Fibroblast of lung (primary cell): ENCODE results near the gene DDAH2. TPM values are rescaled to one million over a fixed set of nuclear protein-coding genes. Genes with fewer than 3 reads are reported as not detected.

Source experiments
- DNase-seq, 2 donors: peaks; one replicate each; pipeline versions ENCODE4 v3.0.0 to v3.0.0-alpha.2; 2010; ENCODE audit warnings: low read depth in 2 of 2
- H2AFZ ChIP-seq: 2 replicates; pipeline ENCODE4 v1.5.1; 2012; ENCODE audit warnings: low read length, control low read depth, inconsistent platforms
- H3K27ac ChIP-seq: 2 replicates; pipeline ENCODE4 v1.5.1; 2011; ENCODE audit warnings: low read length, control low read depth; ENCODE audit not compliant: insufficient read depth
- H3K27me3 ChIP-seq: 2 replicates; pipeline ENCODE4 v1.5.1; 2011; ENCODE audit warnings: mild to moderate bottlenecking, low read length; ENCODE audit not compliant: control insufficient read depth, insufficient read depth
- H3K36me3 ChIP-seq: 2 replicates; pipeline ENCODE4 v1.5.1; 2011; ENCODE audit warnings: low read length; ENCODE audit not compliant: control insufficient read depth, insufficient read depth
- H3K4me1 ChIP-seq: 2 replicates; pipeline ENCODE4 v1.5.1; 2011; ENCODE audit warnings: low read length; ENCODE audit not compliant: control insufficient read depth, insufficient read depth; ENCODE audit errors: extremely low read depth
- H3K4me2 ChIP-seq: 2 replicates; pipeline ENCODE4 v1.5.1; 2011; ENCODE audit warnings: low read length, control low read depth; ENCODE audit not compliant: insufficient read depth; ENCODE audit errors: extremely low read depth
- H3K4me3 ChIP-seq, 4 experiments: fragments of 200-600 bp in 1 of 4; sonication (generic) in 1 of 4; replicated peaks in 1 of 4; 2 replicates each; pipeline ENCODE4 v1.5.1; 2011 to 2016; ENCODE audit warnings: low read length in 4 of 4, low read depth in 3 of 4, mild to moderate bottlenecking in 3 of 4, control low read depth in 2 of 4, inconsistent platforms in 1 of 4, mixed read lengths in 1 of 4; ENCODE audit not compliant: insufficient read depth in 1 of 4; ENCODE audit errors: control extremely low read depth in 1 of 4
- H3K79me2 ChIP-seq: 2 replicates; pipeline ENCODE4 v1.5.1; 2012; ENCODE audit warnings: mild to moderate bottlenecking, low read length, inconsistent platforms; ENCODE audit not compliant: control insufficient read depth, insufficient read depth
- H3K9ac ChIP-seq: 2 replicates; pipeline ENCODE4 v1.5.1; 2011; ENCODE audit warnings: mild to moderate bottlenecking, low read length, control low read depth; ENCODE audit not compliant: insufficient read depth
- H3K9me3 ChIP-seq: 2 replicates; pipeline ENCODE4 v1.5.1; 2012; ENCODE audit warnings: low read depth, low read length; ENCODE audit not compliant: control insufficient read depth, insufficient read depth
- H4K20me1 ChIP-seq: 2 replicates; pipeline ENCODE4 v1.5.1; 2011; ENCODE audit warnings: low read length; ENCODE audit not compliant: control insufficient read depth, insufficient read depth; ENCODE audit errors: extremely low read depth
- EZH2 ChIP-seq: IDR thresholded peaks from 2 replicates; pipeline ENCODE4 v1.5.1; 2012; ENCODE audit warnings: low read length, control low read depth, mild to moderate bottlenecking; ENCODE audit errors: missing control alignments
- polyA plus RNA-seq, 2 donors: library from polyadenylated mRNA; depleted of rRNA in 1 of 2; stranded (reverse) in 1 of 2; unstranded in 1 of 2; fragments of >200 nt; gene quantifications; 2 replicates each; pipeline ENCODE4 v1.2.1, GENCODE V29; 2011 to 2012; ENCODE audit warnings: missing spikeins in 1 of 2
- total RNA-seq: library from RNA; depleted of rRNA; stranded (reverse); fragments of >200 nt; gene quantifications from 2 replicates; pipeline ENCODE4 v1.2.1, GENCODE V29; 2014
- TF ChIP-seq, protein P1 (sequence below), 2 donors: IDR thresholded peaks in 1 of 2; conservative IDR thresholded peaks in 1 of 2; 1 replicate in 1 of 2; 2 replicates in 1 of 2; pipeline ENCODE4 v1.5.1; 2011 to 2012; ENCODE audit warnings: low read length in 2 of 2, control low read depth in 1 of 2, inconsistent platforms in 1 of 2, low read depth in 1 of 2, mild to moderate bottlenecking in 1 of 2

The DDAH2 gene
- total and polyA plus RNA-seq, 2 donors (not counting 1 experiment from before 2014, with no cell fraction given): 42.5 to 119 TPM

- no peak overlapping the region for H2AFZ ChIP-seq
- no peaks in the 10 kb centered on the region for H3K27me3 ChIP-seq
- DNase-seq: no peak
- no peak overlapping the region for H3K4me3 ChIP-seq
- H3K9me3 ChIP-seq: no peaks in the 10 kb centered on the region
- H3K4me2 ChIP-seq: no peak overlapping the region
- TF ChIP-seq, protein P1, sequence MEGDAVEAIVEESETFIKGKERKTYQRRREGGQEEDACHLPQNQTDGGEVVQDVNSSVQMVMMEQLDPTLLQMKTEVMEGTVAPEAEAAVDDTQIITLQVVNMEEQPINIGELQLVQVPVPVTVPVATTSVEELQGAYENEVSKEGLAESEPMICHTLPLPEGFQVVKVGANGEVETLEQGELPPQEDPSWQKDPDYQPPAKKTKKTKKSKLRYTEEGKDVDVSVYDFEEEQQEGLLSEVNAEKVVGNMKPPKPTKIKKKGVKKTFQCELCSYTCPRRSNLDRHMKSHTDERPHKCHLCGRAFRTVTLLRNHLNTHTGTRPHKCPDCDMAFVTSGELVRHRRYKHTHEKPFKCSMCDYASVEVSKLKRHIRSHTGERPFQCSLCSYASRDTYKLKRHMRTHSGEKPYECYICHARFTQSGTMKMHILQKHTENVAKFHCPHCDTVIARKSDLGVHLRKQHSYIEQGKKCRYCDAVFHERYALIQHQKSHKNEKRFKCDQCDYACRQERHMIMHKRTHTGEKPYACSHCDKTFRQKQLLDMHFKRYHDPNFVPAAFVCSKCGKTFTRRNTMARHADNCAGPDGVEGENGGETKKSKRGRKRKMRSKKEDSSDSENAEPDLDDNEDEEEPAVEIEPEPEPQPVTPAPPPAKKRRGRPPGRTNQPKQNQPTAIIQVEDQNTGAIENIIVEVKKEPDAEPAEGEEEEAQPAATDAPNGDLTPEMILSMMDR (conservative IDR thresholded peaks at IDR 0.05 in 1 of 2, IDR thresholded peaks at IDR 0.05 in 1 of 2; ENCODE audit: low read depth in 1 of 2, low read length in 2 of 2): no peak
- no peak for TF ChIP-seq EZH2
- H3K79me2 ChIP-seq: no peaks in the 10 kb centered on the region
- H3K36me3 ChIP-seq: peaks cover 21% of the 10 kb centered on the region
- H3K27ac ChIP-seq: no peak overlapping the region
- no peak overlapping the region for H3K9ac ChIP-seq
- no peaks in the 10 kb centered on the region for H3K4me1 ChIP-seq
- no peaks in the 10 kb centered on the region for H4K20me1 ChIP-seq
Observed at GRCh38 chr6:31693535-31693934, 35.6 kb downstream of the DDAH2 start.

- no peak overlapping the region for H3K4me2 ChIP-seq
- no peak overlapping the region for H3K27ac ChIP-seq
- H3K79me2 ChIP-seq: no peaks in the 10 kb centered on the region
- H3K36me3 ChIP-seq: peaks cover 27% of the 10 kb centered on the region
- DNase-seq: no peak
- no peak for TF ChIP-seq EZH2
- TF ChIP-seq, protein P1 (conservative IDR thresholded peaks at IDR 0.05 in 1 of 2, IDR thresholded peaks at IDR 0.05 in 1 of 2; ENCODE audit: low read depth in 1 of 2, low read length in 2 of 2): no peak
- no peak overlapping the region for H3K4me3 ChIP-seq
- H3K27me3 ChIP-seq: no peaks in the 10 kb centered on the region
- no peak overlapping the region for H2AFZ ChIP-seq
- no peaks in the 10 kb centered on the region for H4K20me1 ChIP-seq
- no peaks in the 10 kb centered on the region for H3K9me3 ChIP-seq
- no peaks in the 10 kb centered on the region for H3K4me1 ChIP-seq
- no peak overlapping the region for H3K9ac ChIP-seq
Observed at GRCh38 chr6:31692886-31693285, 36.2 kb downstream of the DDAH2 start.

DNA sequence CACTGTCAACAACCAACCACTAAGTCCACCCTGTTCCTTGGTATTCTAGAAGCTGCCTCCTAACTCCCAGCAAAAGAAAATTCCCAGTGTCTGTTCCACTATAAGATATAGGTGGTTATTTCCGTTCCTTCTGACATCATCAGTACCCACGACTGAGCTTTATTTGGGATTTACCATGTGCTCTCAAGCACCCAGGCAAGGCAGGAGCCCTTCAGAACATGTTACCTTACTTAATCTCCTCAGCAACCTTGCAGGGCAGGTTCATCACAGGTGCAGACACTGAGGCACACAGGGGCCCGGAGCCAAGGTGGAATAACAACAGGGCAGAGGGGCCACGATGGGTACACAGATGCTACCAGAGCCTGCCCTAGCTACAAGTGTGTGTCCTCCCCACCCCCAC, 36.7 kb downstream of the DDAH2 start:
- DNase-seq: no peak

More for the DNA sequence above, 36.7 kb downstream of the DDAH2 start:
- no peak for TF ChIP-seq EZH2
- TF ChIP-seq, protein P1 (conservative IDR thresholded peaks at IDR 0.05 in 1 of 2, IDR thresholded peaks at IDR 0.05 in 1 of 2; ENCODE audit: low read depth in 1 of 2, low read length in 2 of 2): no peak
- no peaks in the 10 kb centered on the region for H3K9me3 ChIP-seq
- no peaks in the 10 kb centered on the region for H4K20me1 ChIP-seq
- no peaks in the 10 kb centered on the region for H3K27me3 ChIP-seq
- no peak overlapping the region for H3K4me3 ChIP-seq
- H3K4me2 ChIP-seq: no peak overlapping the region
- H3K36me3 ChIP-seq: peaks cover 31% of the 10 kb centered on the region
- no peak overlapping the region for H3K9ac ChIP-seq
- no peaks in the 10 kb centered on the region for H3K79me2 ChIP-seq
- no peak overlapping the region for H2AFZ ChIP-seq
- H3K27ac ChIP-seq: no peak overlapping the region
- H3K4me1 ChIP-seq: no peaks in the 10 kb centered on the region
